ENCODE data around the gene TSSC4.

The TSSC4 gene

GRCh38 chr11:2400762-2401435 is 349 bp downstream of the TSSC4 start:
- Mint-ChIP-seq H3K36me3 (ENCODE audit: low read depth) (peaks cover 12% of the 10 kb centered on the region), H3K9me3 (no peaks in the 10 kb centered on the region)

GRCh38 chr11:2401436-2401984 is 960 bp downstream of the TSSC4 start:
- Mint-ChIP-seq H3K27me3 (ENCODE audit: low read depth) (no peaks in the 10 kb centered on the region), H3K27ac (peak overlapping the region; percentile 33 to 94 (median 81)), H3K36me3 (ENCODE audit: low read depth) (peaks cover 12% of the 10 kb centered on the region), H3K9me3 (no peaks in the 10 kb centered on the region), H3K4me1 (peaks cover 5% of the 10 kb centered on the region), H3K4me3 (peak overlapping the region; percentile 91 to 98 (median 95))
- TF ChIP-seq CTCF (IDR thresholded peaks at IDR 0.05; ENCODE audit: unreplicated experiment in 3 of 3) = no peak

More at GRCh38 chr11:2400762-2401435, 349 bp downstream of the TSSC4 start:
- Mint-ChIP-seq H3K4me3 (peak overlapping the region; percentile 91 to 98 (median 95)), H3K27me3 (ENCODE audit: low read depth) (no peaks in the 10 kb centered on the region), H3K27ac (peak overlapping the region; percentile 85 to 98 (median 94)), H3K4me1 (peaks cover 5% of the 10 kb centered on the region)
- no peak for TF ChIP-seq CTCF (IDR thresholded peaks at IDR 0.05; ENCODE audit: unreplicated experiment in 3 of 3)

- H3K4me1 Mint-ChIP-seq = peaks cover 5% of the 10 kb centered on the region
- H3K36me3 Mint-ChIP-seq (ENCODE audit: low read depth) = peaks cover 8% of the 10 kb centered on the region
- TF ChIP-seq CTCF (IDR thresholded peaks at IDR 0.05; ENCODE audit: unreplicated experiment in 3 of 3) = no peak
- H3K27ac Mint-ChIP-seq = no peak overlapping the region
- no peaks in the 10 kb centered on the region for H3K9me3 Mint-ChIP-seq
- H3K4me3 Mint-ChIP-seq = peak overlapping the region; percentile 91 to 98 (median 95)
- H3K27me3 Mint-ChIP-seq (ENCODE audit: low read depth) = no peaks in the 10 kb centered on the region
These were observed 1.6 kb downstream of the TSSC4 start for GRCh38 chr11:2402106-2402505.

- Mint-ChIP-seq H3K9me3 (no peaks in the 10 kb centered on the region), H3K4me1 (peaks cover 5% of the 10 kb centered on the region), H3K27me3 (ENCODE audit: low read depth) (no peaks in the 10 kb centered on the region), H3K36me3 (ENCODE audit: low read depth) (no peaks in the 10 kb centered on the region), H3K27ac (no peak overlapping the region), H3K4me3 (peak overlapping the region; percentile 91 to 98 (median 95))
- TF ChIP-seq CTCF (IDR thresholded peaks at IDR 0.05; ENCODE audit: unreplicated experiment in 3 of 3) = no peak
These were observed 2.5 kb downstream of the TSSC4 start for GRCh38 chr11:2402890-2403645.

- H3K9me3 Mint-ChIP-seq = no peaks in the 10 kb centered on the region
- no peak overlapping the region for H3K4me3 Mint-ChIP-seq
- H3K27me3 Mint-ChIP-seq (ENCODE audit: low read depth) = no peaks in the 10 kb centered on the region
- no peak for TF ChIP-seq CTCF (IDR thresholded peaks at IDR 0.05; ENCODE audit: unreplicated experiment in 3 of 3)
- H3K36me3 Mint-ChIP-seq (ENCODE audit: low read depth) = no peaks in the 10 kb centered on the region
- peak overlapping the region; percentile 29 to 84 (median 73) for H3K27ac Mint-ChIP-seq
- peaks cover 19% of the 10 kb centered on the region for H3K4me1 Mint-ChIP-seq
These were observed 4.2 kb downstream of the TSSC4 start for GRCh38 chr11:2404735-2405196.
